Measurements from ENCODE around the gene HES1.

GRCh38 chr3:194093842-194094241, 42.1 kb upstream of the HES1 start:
- TF ChIP-seq CTCF (IDR thresholded peaks at IDR 0.05) (no peak), POLR2A (IDR thresholded peaks at IDR 0.05) (no peak)

All from adrenal gland (tissue), 5 donors.